PC-3 (cell line): Measurements from ENCODE around the gene MAGEA2B. TPM values are rescaled to one million over a fixed set of nuclear protein-coding genes. Genes with fewer than 3 reads are reported as not detected.
"Not testable (repeated sequence)": the region's sequence is repeated elsewhere in the genome, so short reads cannot be mapped to it uniquely, and the experiment has no call there.

ENCODE experiments used
- ATAC-seq: fragments of 200-7000 bp; cut with Tn5 transposase; 2 replicates; pipeline ENCODE4 v1.9.1; 2020; ENCODE audit warnings: mild to moderate bottlenecking, moderate library complexity
- BruUV-seq: library from RNA; stranded (reverse); fragments of 400-500 nt; replicated peaks from 2 replicates; lab custom pipeline; 2021; lab: Mats Ljungman, UMichigan
- CTCF ChIA-PET: fragments of 300-600 bp; sonication (Branson Sonifier 250); formaldehyde crosslinking; loops from one replicate; lab custom pipeline; 2022; ENCODE audit warnings: antibody characterized with exemption; lab: Charles Lee
- POLR2A ChIA-PET: fragments of 300-600 bp; sonication (Branson Sonifier 250); formaldehyde crosslinking; loops from one replicate; lab custom pipeline; 2022; ENCODE audit warnings: antibody characterized with exemption; ENCODE audit not compliant: unreplicated experiment; lab: Charles Lee
- DNase-seq: peaks from one replicate; pipeline ENCODE4 v3.0.0-alpha.2; 2015
- H2AFZ ChIP-seq: fragments of 300-600 bp; sonication (generic); 2 replicates; pipeline ENCODE4 v1.6.0; 2016; ENCODE audit warnings: antibody characterized with exemption, low read length
- H3F3A ChIP-seq: fragments of 300-600 bp; sonication (generic); one replicate; pipeline ENCODE4 v1.6.0; 2017; ENCODE audit warnings: antibody characterized with exemption, low read length, control low read depth, mild to moderate bottlenecking; ENCODE audit not compliant: unreplicated experiment
- H3K27ac ChIP-seq: fragments of 300-600 bp; sonication (generic); 2 replicates; pipeline ENCODE4 v1.5.1; 2016; ENCODE audit warnings: mild to moderate bottlenecking, low read length
- H3K27me3 ChIP-seq: fragments of 300-600 bp; sonication (generic); 2 replicates; pipeline ENCODE4 v1.6.1; 2016; ENCODE audit warnings: low read length, mixed read lengths
- H3K36me3 ChIP-seq: fragments of 300-600 bp; sonication (generic); 2 replicates; pipeline ENCODE4 v1.6.1; 2016; ENCODE audit warnings: low read depth, mixed run types, low read length, mixed read lengths
- H3K4me1 ChIP-seq: fragments of 300-600 bp; sonication (generic); 2 replicates; pipeline ENCODE4 v1.5.1; 2016; ENCODE audit warnings: low read length; ENCODE audit not compliant: insufficient read depth
- H3K4me2 ChIP-seq: fragments of 300-600 bp; sonication (generic); 2 replicates; pipeline ENCODE4 v1.6.0; 2016; ENCODE audit warnings: low read length
- H3K4me3 ChIP-seq: fragments of 300-600 bp; sonication (generic); 2 replicates; pipeline ENCODE4 v1.5.1; 2016; ENCODE audit warnings: mild to moderate bottlenecking, low read length, mixed read lengths
- H3K79me2 ChIP-seq: fragments of 300-600 bp; sonication (generic); 2 replicates; pipeline ENCODE4 v1.6.1; 2017; ENCODE audit warnings: low read length, mixed read lengths
- H3K9ac ChIP-seq: fragments of 300-600 bp; sonication (generic); 2 replicates; pipeline ENCODE4 v1.6.0; 2016; ENCODE audit warnings: mild to moderate bottlenecking, low read length
- H3K9me2 ChIP-seq: fragments of 300-600 bp; sonication (generic); replicated peaks from 2 replicates; pipeline ENCODE4 v1.6.1; 2016; ENCODE audit warnings: mixed run types, low read length, mixed read lengths
- H3K9me3 ChIP-seq: fragments of 300-600 bp; sonication (generic); 2 replicates; pipeline ENCODE4 v1.6.1; 2016; ENCODE audit warnings: low read length, mixed read lengths
- H4K20me1 ChIP-seq: fragments of 300-600 bp; sonication (generic); 2 replicates; pipeline ENCODE4 v1.6.1; 2016; ENCODE audit warnings: low read length, mixed read lengths
- intact Hi-C: fragments of 100-400 bp; cut with micrococcal nuclease; formaldehyde crosslinking; loops from 2 replicates; pipeline ENCODE4 v1.9.0; 2023
- total RNA-seq: library from RNA; depleted of rRNA; stranded (reverse); fragments of >200 nt; gene quantifications from 2 replicates; pipeline ENCODE4 v1.2.3, GENCODE V29; 2014; rRNA removed

Gene MAGEA2B
- total RNA-seq, 1 experiment from 2014 or later = not detected

DNA sequence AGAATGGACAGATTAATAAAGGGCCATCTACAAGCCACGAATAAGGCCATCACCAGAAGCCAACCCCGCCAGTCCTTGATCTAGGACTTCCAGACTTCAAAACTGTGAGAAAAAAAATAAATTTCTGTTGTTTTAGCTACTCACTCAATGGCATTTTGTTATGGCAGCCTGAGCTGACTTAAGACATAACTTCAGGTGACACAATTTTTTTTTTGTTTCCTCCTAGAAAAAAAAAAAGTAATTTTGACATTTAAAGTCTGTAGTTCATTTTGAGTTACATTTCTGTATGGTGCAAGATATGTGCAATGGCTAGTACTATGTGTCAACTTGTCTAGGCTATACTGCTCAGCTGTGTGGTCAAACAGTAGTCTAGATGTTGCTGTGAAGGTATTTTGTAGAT lies 44.5 kb downstream of the MAGEA2B start, which contains the start of gene CSAG3:
Gene CSAG3 (plus strand): TSS at position 301 of the 400 bp plus-strand sequence.
- DNase-seq, BruUV-seq: not testable (repeated sequence)

DNA sequence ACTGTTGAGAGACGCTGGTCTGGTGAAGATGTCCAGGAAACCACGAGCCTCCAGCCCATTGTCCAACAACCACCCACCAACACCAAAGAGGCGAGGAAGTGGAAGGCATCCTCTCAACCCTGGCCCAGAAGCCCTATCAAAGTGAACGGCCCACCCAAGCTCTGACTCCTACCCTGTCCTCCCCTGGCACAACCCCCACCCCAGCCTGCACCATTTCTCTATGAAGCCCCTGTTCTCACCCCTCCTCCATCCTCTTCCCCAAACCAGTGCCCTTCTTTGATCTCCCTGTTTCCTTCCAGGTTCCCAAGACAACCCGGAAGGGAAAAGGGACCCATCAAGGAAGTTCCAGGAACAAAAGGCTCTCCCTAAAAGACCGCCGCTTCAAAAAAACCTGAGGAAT lies 45.1 kb downstream of the MAGEA2B start:
- H3K27ac ChIP-seq, H3K9ac ChIP-seq, H3K9me2 ChIP-seq, H3K79me2 ChIP-seq, BruUV-seq, H3K27me3 ChIP-seq, H3K4me2 ChIP-seq, H3F3A ChIP-seq, H3K9me3 ChIP-seq, POLR2A ChIA-PET, H3K36me3 ChIP-seq, H3K4me3 ChIP-seq, CTCF ChIA-PET, DNase-seq, intact Hi-C loops, H2AFZ ChIP-seq, H4K20me1 ChIP-seq, H3K4me1 ChIP-seq, ATAC-seq: not testable (repeated sequence)

More for the DNA sequence above, 44.5 kb downstream of the MAGEA2B start, which contains the start of gene CSAG3:
- H3K4me2 ChIP-seq, intact Hi-C loops, H3K27me3 ChIP-seq, CTCF ChIA-PET, H3K4me3 ChIP-seq, H3K9me2 ChIP-seq, H3K79me2 ChIP-seq, POLR2A ChIA-PET, H3K9ac ChIP-seq, H3K36me3 ChIP-seq, H3F3A ChIP-seq, H4K20me1 ChIP-seq, H3K27ac ChIP-seq, H2AFZ ChIP-seq, H3K4me1 ChIP-seq, ATAC-seq, H3K9me3 ChIP-seq: not testable (repeated sequence)

DNA sequence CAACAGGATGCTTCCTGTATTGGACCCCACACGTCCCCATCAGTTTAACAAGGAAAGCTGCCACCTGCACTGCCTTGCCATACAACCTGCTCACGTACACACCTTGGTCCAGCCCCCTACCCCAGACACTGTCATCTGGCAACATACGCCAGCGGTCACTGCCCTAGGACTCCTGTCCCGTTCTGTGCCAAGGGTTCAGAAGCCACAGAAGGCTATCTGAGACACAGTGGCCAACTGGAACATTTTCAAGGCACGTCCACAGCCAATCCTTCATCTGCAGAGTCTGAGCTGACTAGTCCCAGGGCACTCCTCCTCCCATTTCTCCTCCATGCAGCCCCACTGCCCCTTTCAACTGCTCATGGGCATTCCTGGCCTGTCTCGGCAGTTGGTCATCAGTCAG lies 47.2 kb downstream of the MAGEA2B start:
- H3K9ac ChIP-seq, H3K9me2 ChIP-seq, CTCF ChIA-PET, H3K27ac ChIP-seq, ATAC-seq, POLR2A ChIA-PET, H3K4me3 ChIP-seq, H3K36me3 ChIP-seq, DNase-seq, H4K20me1 ChIP-seq, H3F3A ChIP-seq, H3K4me2 ChIP-seq, H3K27me3 ChIP-seq, BruUV-seq, H3K79me2 ChIP-seq, H3K4me1 ChIP-seq, H3K9me3 ChIP-seq, H2AFZ ChIP-seq, intact Hi-C loops: not testable (repeated sequence)

DNA sequence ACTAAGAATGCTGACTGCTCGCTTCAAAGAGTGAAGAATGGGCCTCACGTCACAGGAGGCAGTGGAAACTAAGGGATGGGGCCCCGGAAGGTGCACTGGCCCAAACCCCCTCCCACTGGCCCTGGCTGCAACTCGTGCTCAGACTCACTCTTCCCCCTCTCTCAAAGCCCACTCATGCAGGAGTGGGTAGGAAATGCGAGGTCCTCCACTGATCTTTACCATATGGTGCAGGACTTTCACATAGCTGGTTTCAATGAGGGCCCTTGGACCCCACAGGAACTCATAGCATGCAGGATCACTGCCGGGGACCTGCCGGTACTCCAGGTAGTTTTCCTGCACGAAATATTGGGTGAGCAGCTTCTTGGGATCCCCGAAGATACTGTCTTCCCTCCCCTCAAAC lies 52.1 kb downstream of the MAGEA2B start:
- ATAC-seq, H3K9me3 ChIP-seq, CTCF ChIA-PET, H3K27ac ChIP-seq, POLR2A ChIA-PET, H3K9me2 ChIP-seq, H3K9ac ChIP-seq, H4K20me1 ChIP-seq, H3K27me3 ChIP-seq, DNase-seq, intact Hi-C loops, H3K79me2 ChIP-seq, H3K4me3 ChIP-seq, H3F3A ChIP-seq, H3K36me3 ChIP-seq, H3K4me2 ChIP-seq, H2AFZ ChIP-seq, H3K4me1 ChIP-seq, BruUV-seq: not testable (repeated sequence)

Other genes with a start within 250 kb of the MAGEA2B start
- gene GABRQ, start 76.7 kb upstream of the MAGEA2B start, total RNA-seq = under 0.01 TPM in 1 of 2 replicates, not detected in the other
- 2.5 and 3.0 TPM in 2 replicates for gene MAGEA3, start 15.8 kb upstream of the MAGEA2B start, total RNA-seq
- not detected in 2 replicates for gene CSAG2, start 5.4 kb upstream of the MAGEA2B start, total RNA-seq
- gene CSAG1, start 19.1 kb downstream of the MAGEA2B start, total RNA-seq = not detected in 2 replicates
- gene MAGEA12, start 19.1 kb downstream of the MAGEA2B start, total RNA-seq = 0.23 and 0.29 TPM in 2 replicates
- gene MAGEA2, start 39.2 kb downstream of the MAGEA2B start, total RNA-seq = not detected in 2 replicates
- gene CSAG3, start 44.6 kb downstream of the MAGEA2B start, total RNA-seq = not detected in 2 replicates
- gene MAGEA6, start 55.1 kb downstream of the MAGEA2B start, total RNA-seq = 1.2 and 1.3 TPM in 2 replicates
- gene CETN2, start 116.1 kb downstream of the MAGEA2B start, total RNA-seq = 40.9 and 42.9 TPM in 2 replicates
- 32.3 and 33.7 TPM in 2 replicates for gene NSDHL, start 116.4 kb downstream of the MAGEA2B start, total RNA-seq
- gene ZNF185, start 183.4 kb downstream of the MAGEA2B start, total RNA-seq = 68.9 and 77.0 TPM in 2 replicates